GM12873 (cell line): ENCODE results near the gene ARHGAP42.

Experiments
- CTCF ChIP-seq: IDR thresholded peaks from 2 replicates; pipeline ENCODE4 v1.5.1; 2012; ENCODE audit warnings: low read depth, mild to moderate bottlenecking, moderate library complexity, low read length, control low read depth; ENCODE audit not compliant: insufficient read depth; ENCODE audit errors: missing control alignments

ARHGAP42 gene

GRCh38 chr11:100841711-100842407 is 154.8 kb downstream of the ARHGAP42 start:
- TF ChIP-seq CTCF: no peak

- TF ChIP-seq CTCF: no peak
Measured at GRCh38 chr11:100847696-100848216, 160.7 kb downstream of the ARHGAP42 start.

- TF ChIP-seq CTCF: no peak
Measured at GRCh38 chr11:100849009-100849900, 162.2 kb downstream of the ARHGAP42 start.

GRCh38 chr11:100849901-100850235 is 162.8 kb downstream of the ARHGAP42 start:
- no peak for TF ChIP-seq CTCF

- no peak for TF ChIP-seq CTCF
Measured at GRCh38 chr11:100851147-100851546, 164.1 kb downstream of the ARHGAP42 start.

GRCh38 chr11:100851584-100852152 is 164.6 kb downstream of the ARHGAP42 start:
- TF ChIP-seq CTCF: no peak
